GM18907 (cell line): ENCODE data around the gene MGLL.
"Not testable (repeated sequence)": the region's sequence is repeated elsewhere in the genome, so short reads cannot be mapped to it uniquely, and the experiment has no call there.

Experiments
- ATAC-seq: cut with Tn5 transposase; IDR thresholded peaks from one replicate; pipeline ENCODE4 v1.9.1; 2021; ENCODE audit warnings: mild to moderate bottlenecking, moderate library complexity; ENCODE audit not compliant: unreplicated experiment

MGLL gene

GRCh38 chr3:127663151-127663550, 159.2 kb downstream of the MGLL start:
- no peak for ATAC-seq

GRCh38 chr3:127662001-127662469, 160.3 kb downstream of the MGLL start:
- no peak for ATAC-seq

GRCh38 chr3:127661600-127661999, 160.7 kb downstream of the MGLL start:
- ATAC-seq: no peak

GRCh38 chr3:127660621-127661251, 161.6 kb downstream of the MGLL start:
- no peak for ATAC-seq

GRCh38 chr3:127658234-127658633, 164.1 kb downstream of the MGLL start:
- ATAC-seq: no peak

- no peak for ATAC-seq
These were observed 165.4 kb downstream of the MGLL start for GRCh38 chr3:127656906-127657305.

- no peak for ATAC-seq
These were observed 166.7 kb downstream of the MGLL start for GRCh38 chr3:127655641-127656040.

GRCh38 chr3:127654993-127655392, 167.3 kb downstream of the MGLL start:
- ATAC-seq: not testable (repeated sequence)

- no peak for ATAC-seq
These were observed 167.9 kb downstream of the MGLL start for GRCh38 chr3:127654374-127654773.

- ATAC-seq: no peak
These were observed 169.9 kb downstream of the MGLL start for GRCh38 chr3:127652246-127652995.

GRCh38 chr3:127651516-127652172, 170.7 kb downstream of the MGLL start:
- no peak for ATAC-seq

GRCh38 chr3:127650236-127650635, 172.1 kb downstream of the MGLL start:
- ATAC-seq: no peak

GRCh38 chr3:127647845-127648204, 174.5 kb downstream of the MGLL start:
- ATAC-seq: no peak

GRCh38 chr3:127647166-127647844, 175.0 kb downstream of the MGLL start:
- ATAC-seq: no peak

- no peak for ATAC-seq
These were observed 175.7 kb downstream of the MGLL start for GRCh38 chr3:127646501-127647046.

- no peak for ATAC-seq
These were observed 176.8 kb downstream of the MGLL start for GRCh38 chr3:127645371-127646015.

GRCh38 chr3:127644641-127645370, 177.5 kb downstream of the MGLL start:
- no peak for ATAC-seq

- ATAC-seq: no peak
These were observed 182.3 kb downstream of the MGLL start for GRCh38 chr3:127640042-127640355.

GRCh38 chr3:127639173-127640041, 182.9 kb downstream of the MGLL start:
- no peak for ATAC-seq
